ENCODE results near the gene RBMXL3.
"Not testable (repeated sequence)": the region's sequence is repeated elsewhere in the genome, so short reads cannot be mapped to it uniquely, and the experiment has no call there.

RBMXL3 gene

DNA sequence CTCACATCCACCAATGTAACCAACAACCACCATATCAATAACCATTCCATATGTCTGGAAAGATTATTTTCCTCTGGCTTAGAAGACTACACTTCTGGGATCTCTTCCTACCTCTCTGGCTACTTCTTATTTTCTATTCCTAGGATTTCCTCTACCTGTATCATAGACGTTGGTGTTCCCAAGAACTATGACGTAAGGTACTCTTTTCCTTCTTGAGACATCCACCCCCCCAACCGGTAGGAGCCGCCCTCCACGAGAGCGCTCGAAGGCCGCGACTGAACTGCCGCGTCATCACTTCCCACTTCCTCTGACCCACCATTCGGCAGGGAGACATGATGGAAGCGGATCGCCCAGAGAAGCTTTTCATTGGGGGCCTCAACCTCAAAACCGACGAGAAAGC lies at the start of gene RBMXL3:
RBMXL3 (plus strand) TSS at position 301 of the 400 bp plus-strand sequence; CDS start at position 333, 32 bp downstream.
- no peak for DNase-seq (ENCODE audit: low spot score)

DNA sequence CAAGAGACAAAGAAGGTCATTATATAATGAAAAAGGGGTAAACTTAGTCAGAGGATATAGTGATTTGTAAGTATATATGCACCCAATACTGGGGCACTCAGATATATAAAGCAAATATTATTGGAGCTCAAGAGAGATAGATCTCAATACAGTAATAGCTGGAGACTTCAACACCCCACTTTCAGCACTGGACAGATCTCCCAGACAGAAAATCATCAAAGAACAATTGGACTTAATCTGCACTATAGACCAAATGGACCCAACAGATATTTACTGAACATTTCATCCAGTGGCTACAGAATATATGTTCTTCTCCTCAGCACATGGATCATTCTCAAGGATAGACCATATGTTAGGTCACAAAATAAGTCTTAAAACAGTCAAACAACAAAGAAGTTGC lies 47.2 kb upstream of the RBMXL3 start:
- no peak for DNase-seq (ENCODE audit: low spot score)

DNA sequence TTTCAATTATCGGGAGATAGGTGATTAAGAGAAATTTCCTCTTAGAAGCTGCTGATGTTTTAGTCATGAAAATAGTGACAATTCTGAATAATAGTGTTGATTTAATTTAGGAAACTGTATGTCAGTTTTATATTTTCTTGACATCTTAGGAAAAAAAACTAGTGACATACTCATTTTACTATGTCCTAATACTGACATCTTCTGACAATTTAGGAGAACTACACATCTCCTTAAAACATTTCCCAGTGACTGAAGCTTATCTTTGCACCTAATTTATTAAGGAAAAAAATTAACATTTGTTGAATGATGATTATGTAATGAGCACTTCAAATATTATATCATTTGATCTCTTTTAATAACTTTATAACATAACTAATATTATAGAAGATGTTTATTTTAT lies 42.0 kb upstream of the RBMXL3 start:
- DNase-seq (ENCODE audit: low spot score): no peak

DNA sequence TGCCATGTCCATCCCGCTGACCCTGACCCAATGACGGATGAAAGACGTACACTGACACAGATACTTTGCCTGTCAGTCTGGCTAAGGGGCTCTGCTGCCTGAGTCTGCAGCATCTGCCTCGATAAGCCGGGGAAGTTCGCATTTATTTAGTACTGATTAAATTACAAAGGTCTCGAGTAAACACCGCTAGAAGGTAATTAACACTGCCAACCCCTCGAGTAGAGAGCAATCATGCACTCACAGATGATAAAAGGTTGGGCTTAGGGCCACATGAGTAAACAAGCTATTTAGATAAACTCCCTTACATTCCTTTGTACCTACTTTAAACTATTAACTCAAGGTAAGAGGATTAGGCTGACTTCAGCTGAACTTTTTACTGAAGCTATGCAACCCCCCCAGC lies 16.0 kb upstream of the RBMXL3 start:
- no peak for DNase-seq (ENCODE audit: low spot score)

DNA sequence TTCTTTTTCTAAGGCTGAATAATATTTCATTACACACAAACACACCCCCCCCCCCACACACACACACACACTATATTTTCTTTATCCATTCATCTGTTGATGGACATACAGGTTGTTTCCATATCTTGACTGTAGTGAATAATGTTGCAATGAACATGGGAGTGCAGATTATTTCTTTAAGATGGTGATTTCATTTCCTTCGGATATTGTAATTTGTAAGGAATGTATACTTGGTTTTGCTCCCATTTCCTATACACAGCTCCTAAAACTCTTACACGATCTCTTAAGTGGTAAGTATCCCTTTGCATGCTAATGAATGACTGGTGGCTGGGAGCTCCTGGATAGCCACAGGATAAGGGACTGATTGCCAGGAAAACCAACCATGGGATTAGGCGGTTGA lies 14.7 kb upstream of the RBMXL3 start:
- DNase-seq (ENCODE audit: low spot score): no peak

DNA sequence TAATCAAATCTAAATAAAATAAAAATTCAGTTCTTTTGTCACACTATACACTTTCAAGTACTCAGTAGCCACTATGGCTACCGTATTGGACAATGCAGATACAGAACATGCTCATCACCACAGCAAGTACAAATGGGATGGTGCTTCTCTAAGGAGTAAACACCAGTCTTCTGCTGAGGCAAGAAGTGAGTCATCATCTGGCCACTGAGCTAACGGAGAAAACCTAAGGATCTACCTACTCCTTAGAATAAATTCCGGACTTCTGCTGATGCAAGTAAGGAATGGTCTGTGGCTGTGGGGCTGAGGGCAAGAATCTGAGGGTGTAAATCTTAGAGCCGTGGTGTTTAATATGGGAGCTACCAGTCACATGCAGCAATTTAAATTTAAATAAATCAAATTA lies 11.3 kb upstream of the RBMXL3 start:
- DNase-seq (ENCODE audit: low spot score): no peak

DNA sequence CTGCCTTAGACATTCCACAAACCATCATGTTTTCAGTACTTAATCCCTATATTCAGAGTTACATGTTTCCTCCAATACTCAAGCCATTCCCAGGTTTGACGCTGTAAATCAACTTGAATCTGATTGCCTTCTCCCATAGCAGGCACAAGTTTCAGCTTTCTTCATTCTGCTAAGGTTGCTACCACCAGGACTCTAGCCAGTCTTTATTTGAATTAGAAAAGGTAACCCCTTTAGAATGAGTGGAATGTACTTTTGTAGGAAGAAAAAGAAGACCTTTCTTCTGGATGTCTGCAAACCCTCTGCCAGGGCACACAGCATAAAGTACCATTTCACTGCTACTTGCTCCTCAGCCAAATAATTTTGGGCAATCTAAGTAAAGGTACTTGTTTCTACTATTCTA lies 10.7 kb upstream of the RBMXL3 start:
- DNase-seq (ENCODE audit: low spot score): no peak

DNA sequence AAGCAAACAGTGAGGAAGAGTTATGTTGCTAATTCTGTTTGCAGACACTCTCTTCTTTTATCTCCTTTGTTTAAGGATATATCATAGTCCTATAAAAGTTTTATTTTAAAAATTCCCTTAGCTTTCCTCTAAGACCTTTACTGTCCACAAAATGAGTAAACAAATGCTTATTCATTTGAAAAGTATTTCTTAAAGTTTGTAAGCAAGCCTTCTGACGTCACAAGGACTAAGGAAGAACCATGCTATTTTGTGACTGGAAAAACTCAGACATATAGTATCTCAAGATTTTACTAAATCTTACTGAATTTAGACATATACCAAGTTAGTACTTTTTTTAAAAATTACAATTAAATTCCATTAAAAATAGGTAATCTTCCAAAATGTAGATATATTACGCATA lies 5.2 kb upstream of the RBMXL3 start:
- DNase-seq (ENCODE audit: low spot score): no peak

DNA sequence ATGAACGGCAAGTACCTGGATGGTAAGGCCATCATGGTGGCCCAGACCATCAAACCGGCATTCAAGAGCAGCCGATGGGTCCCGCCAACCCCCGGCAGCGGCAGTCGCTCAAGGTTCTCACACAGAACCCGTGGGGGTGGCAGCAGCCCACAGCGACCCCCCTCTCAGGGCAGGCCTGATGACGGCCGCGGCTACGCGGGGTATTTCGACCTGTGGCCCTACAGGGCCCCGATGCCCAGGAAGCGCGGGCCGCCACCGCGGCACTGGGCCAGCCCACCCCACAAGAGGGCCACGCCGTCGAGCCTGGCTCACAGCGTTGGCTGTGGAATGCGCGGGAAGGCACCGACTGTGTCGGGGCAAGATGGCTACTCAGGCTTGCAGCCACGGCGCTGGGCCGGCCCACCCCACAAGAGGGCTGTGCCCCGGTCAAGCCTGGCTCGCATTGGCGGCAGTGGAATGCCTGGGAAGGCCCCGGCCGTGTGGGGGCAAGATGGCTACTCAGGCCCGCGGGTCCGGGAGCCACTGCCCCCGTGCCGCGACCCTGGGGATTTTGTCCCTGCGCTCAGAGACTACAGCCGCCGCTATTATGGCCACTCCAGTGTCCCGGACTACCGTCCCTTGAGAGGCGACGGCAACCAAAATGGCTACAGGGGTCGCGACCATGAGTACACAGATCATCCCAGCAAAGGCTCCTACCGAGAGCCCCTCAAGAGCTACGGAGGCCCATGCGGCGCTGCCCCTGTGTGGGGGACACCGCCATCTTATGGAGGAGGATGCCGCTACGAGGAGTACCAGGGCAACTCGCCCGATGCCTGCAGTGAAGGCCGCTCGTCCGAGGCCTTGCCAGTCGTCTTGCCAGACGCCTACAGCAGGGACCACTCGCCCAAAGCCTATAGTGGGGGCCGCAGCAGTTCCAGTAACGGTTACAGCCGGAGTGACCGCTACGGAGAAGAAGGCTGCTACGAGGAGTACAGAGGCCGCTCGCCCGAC lies 731 bp downstream of the RBMXL3 start:
- DNase-seq (ENCODE audit: low spot score): no peak

DNA sequence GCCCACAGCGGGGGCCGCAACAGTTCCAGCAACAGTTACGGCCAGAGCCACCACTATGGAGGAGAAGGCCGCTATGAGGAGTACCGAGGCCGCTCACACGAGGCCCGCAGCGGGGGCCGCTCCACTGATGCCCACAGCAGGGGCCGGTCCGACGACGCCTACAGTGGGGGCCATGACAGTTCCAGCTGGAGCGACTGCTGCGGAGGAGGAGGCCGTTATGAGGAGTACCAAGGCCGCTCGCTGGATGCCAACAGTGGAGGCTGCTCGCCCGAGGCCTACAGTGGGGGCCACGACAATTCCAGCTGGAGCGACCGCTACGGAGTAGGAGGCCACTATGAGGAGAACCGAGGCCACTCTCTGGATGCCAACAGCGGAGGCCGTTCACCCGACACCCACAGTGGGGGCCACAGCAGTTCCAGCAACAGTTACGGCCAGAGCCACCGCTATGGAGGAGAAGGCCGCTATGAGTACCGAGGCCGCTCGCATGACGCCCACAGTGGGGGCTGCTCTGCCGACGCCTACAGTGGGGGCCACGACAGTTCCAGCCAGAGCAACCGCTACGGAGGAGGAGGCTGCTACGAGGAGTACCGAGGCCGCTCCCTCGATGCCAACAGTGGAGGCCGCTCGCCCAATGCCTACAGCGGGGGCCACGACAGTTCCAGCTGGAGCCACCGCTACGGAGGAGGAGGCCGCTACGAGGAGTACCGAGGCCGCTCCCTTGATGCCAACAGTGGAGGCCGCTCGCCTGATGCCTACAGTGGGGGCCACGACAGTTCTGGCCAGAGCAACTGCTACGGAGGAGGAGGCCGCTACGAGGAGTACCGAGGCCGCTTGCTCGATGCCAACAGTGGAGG lies 1.7 kb downstream of the RBMXL3 start:
- DNase-seq (ENCODE audit: low spot score): no peak

DNA sequence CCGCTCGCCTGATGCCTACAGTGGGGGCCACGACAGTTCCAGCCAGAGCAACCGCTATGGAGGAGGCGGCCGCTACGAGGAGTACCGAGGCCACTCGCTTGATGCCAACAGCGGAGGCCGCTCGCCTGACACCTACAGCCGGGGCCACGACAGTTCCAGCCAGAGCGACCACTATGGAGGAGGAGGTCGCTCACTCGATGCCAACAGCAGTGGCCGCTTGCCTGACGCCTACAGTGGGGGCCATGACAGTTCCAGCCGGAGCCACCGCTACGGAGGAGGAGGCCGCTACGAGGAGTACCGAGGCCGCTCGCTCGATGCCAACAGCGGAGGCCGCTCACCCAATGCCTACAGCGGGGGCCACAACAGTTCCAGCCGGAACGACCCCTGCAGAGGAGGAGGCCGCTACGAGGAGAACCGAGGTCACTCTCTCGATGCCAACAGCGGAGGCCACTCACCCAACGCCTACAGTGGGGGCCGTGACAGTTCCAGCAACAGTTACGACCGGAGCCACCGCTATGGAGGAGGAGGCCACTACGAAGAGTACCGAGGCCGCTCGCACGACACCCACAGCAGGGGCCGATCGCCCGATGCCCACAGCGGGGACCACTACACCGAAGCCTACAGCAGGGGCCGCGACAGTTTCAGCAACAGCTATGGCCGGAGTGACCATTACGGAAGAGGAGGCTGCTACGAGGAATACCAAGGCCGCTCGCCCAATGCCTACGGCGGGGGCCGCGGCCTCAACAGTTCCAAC lies 2.5 kb downstream of the RBMXL3 start:
- DNase-seq (ENCODE audit: low spot score): no peak

DNA sequence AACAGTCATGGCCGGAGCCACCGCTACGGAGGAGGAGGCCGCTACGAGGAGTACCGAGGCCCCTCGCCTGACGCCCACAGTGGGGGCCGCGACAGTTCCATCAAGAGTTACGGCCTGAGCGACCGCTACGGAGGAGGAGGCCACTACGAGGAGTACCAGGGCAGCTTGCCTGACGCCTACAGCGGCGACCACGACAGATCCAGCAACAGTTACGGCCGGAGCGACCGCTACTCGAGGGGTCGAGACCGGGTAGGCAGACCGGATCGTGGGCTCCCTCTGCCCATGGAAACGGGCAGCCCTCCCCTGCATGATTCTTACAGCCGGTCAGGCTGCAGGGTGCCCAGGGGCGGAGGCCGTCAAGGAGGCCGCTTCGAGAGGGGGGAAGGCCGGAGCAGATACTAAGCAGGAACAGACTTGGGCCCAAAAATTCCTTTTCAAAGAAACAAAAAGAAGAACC lies 3.1 kb downstream of the RBMXL3 start:
- no peak for DNase-seq (ENCODE audit: low spot score)

DNA sequence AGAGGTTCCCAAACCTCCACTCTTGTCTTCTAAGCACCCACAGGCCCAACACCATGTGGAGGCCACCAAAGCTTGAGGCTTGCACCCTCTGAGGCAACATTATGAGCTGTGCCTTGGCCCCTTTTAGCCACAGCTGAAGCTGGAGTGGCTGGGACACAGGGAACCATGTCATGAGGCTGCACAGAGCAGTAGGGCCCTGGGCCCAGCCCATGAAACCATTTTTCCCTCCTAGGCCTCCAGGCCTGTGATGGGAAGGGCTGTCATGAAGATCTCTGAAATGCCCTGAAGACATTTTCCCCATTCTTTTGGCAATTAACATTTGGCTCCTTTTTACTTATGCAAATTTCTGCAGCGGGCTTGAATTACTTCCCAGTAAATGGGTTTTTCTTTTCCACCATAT lies 14.8 kb downstream of the RBMXL3 start:
- DNase-seq (ENCODE audit: low spot score): no peak

DNA sequence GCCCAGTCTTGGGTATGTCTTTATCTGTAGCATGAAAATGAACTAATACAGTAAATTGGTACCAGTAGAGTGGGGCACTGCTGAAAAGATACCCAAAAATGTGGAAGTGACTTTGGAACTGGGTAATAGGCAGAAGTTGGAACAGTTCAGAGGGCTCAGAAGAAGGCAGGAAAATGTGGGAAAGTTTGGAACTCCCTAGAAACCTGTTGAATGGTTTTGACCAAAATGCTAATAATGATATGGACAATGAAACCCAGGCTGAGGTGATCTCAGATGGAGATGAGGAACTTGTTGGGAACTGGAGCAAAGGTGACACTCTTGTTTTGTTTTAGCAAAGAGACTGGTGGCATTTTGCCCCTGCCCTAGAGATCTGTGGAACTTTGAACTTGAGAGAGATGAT lies 20.3 kb downstream of the RBMXL3 start:
- DNase-seq (ENCODE audit: low spot score): not testable (repeated sequence)

DNA sequence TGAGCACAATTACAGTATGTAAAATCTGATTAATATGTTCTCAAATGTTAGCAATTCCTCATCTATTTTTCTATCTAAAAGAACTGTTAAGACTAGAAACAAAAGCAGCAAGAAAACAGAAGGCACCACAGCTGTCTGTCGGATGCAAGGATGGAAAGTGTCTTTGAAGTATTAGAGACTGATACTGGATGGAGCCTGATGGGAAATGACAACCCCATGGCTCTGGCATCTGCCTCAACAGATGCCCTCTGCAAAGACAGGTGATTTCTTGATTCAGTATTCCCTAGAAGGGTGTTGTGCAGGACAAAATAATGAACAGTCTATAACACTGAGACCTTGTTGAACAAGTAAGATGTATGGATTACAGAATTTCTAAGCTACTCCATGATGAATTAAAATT lies 24.9 kb downstream of the RBMXL3 start:
- no peak for DNase-seq (ENCODE audit: low spot score)

DNA sequence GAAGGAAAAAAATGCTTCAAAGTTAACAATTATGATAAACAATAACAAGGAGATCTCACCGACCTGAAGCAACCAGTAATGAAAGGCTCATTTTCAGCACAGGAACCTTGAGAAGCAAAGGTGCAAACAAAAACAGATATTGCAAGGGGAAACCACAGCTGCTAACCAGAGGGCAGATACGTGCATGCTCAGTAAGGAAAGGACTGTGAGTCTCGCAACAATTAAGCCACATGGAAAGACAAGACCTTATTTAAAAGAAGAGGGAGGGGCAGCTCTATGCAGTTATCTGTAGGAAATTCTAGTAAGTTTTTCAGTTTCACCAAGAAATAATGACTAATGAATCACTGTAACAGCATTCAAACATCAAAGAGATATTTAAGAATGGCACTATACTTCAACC lies 25.4 kb downstream of the RBMXL3 start:
- no peak for DNase-seq (ENCODE audit: low spot score)

DNA sequence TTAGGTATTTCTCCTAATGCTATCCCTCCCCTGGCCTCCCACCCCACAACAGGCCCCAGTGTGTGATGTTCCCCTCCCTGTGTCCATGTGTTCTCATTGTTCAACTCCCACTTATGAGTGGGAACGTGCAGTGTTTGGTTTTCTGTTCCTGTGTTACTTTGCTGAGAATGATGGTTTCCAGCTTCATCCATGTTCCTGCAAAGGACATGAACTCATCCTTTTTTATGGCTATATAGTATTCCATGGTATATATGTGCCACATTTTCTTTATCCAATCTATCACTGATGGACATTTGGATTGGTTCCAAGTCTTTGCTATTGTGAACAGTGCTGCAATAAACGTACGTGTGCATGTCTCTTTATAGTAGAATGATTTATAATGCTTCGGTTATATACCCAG lies 28.1 kb downstream of the RBMXL3 start:
- DNase-seq (ENCODE audit: low spot score): not testable (repeated sequence)

DNA sequence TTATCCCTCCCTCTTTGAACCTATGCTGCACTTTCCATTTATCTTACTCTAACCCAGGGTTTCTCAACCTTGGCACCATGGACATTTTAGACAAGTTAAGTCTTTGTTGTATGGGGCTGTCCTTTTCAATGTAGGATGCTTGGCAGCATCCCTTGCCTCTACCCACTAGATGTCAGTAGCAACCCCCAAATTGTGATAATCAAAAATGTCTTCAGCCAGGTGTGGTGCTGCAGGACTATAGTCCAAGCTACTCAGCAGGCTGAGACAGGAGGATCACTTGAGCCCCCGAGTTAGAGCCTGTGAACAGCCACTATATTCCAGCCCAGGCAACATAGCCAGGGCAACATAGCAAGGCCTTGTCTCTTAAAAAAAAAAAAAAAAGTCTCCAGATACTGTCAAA lies 37.7 kb downstream of the RBMXL3 start:
- DNase-seq (ENCODE audit: low spot score): no peak

DNA sequence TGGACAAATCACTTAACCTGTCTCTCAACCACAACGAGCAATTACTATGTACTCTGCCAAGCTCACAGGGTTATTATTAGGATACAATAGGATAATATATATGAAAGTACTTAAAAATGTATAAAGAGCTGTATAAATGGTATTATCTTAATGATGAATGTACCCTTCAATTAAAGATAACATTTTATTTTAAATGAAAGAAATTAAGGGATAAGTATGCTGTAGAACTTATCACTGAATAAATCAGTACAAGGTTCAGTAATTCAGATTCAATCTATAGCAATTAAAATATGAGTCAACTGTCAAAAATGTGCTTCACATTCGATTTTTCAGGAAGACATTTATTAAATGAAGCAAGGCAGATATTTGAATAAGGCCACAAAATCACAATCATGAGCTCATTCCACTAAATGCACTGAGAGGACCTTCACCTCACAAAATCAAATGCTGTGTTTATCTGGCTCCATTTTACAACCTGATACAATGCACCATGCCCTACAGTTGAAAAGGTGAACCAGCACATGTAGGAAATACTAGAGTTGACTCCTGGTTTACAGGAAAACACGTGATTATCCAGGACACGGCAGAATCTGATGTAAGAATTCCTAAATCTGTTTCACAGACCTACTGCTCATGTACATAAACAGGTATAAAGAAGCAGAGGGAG lies 40.3 kb downstream of the RBMXL3 start:
- DNase-seq (ENCODE audit: low spot score): no peak

DNA sequence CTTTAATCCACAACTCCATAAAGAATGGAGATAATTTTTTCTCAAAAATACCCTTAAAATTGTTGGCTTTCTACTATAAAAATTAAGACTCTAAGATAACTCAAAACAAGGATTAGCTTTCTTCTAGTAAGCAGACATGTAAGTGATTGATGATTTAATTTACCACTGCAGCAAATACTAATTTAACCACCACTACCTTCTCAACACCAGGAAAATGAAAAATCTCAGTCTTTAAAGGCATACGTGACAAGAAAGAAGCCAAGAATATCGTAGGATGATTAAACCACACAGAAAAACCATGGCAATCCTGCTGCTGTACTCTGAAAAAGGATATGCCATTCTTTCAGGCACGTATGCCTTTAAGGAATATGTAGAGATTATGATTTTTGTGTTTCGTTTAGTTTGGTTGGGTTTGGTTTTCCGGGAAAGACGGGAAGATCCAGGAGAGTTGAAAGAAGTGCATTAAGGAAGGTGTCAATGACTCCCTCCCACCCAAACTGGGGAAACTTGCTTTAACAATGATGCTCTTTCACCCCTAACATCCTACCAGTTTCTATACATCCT lies 43.8 kb downstream of the RBMXL3 start:
- no peak for DNase-seq (ENCODE audit: low spot score)

Data from left forelimb (tissue), 1 donor.